Measurements from ENCODE around the gene PSMC3.

- TF ChIP-seq, protein P1, sequence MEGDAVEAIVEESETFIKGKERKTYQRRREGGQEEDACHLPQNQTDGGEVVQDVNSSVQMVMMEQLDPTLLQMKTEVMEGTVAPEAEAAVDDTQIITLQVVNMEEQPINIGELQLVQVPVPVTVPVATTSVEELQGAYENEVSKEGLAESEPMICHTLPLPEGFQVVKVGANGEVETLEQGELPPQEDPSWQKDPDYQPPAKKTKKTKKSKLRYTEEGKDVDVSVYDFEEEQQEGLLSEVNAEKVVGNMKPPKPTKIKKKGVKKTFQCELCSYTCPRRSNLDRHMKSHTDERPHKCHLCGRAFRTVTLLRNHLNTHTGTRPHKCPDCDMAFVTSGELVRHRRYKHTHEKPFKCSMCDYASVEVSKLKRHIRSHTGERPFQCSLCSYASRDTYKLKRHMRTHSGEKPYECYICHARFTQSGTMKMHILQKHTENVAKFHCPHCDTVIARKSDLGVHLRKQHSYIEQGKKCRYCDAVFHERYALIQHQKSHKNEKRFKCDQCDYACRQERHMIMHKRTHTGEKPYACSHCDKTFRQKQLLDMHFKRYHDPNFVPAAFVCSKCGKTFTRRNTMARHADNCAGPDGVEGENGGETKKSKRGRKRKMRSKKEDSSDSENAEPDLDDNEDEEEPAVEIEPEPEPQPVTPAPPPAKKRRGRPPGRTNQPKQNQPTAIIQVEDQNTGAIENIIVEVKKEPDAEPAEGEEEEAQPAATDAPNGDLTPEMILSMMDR (conservative IDR thresholded peaks at IDR 0.05 in 1 of 2, IDR thresholded peaks at IDR 0.05 in 1 of 2; ENCODE audit: extremely low read depth in 1 of 2, insufficient read depth in 1 of 2, low read depth in 1 of 2, low read length in 2 of 2): no peak
- no peak for TF ChIP-seq EZH2 (IDR thresholded peaks at IDR 0.05; ENCODE audit: borderline replicate concordance, low read length)
Measured at GRCh38 chr11:47376107-47376524, 50.1 kb downstream of the PSMC3 start.
